ENCODE results near the gene MTCL1.

The MTCL1 gene

GRCh38 chr18:8874872-8875271 is 169.5 kb downstream of the MTCL1 start:
- no peak for DNase-seq

- no peak for DNase-seq
Measured at GRCh38 chr18:8876887-8877286, 171.5 kb downstream of the MTCL1 start.

- DNase-seq, result no peak
Measured at GRCh38 chr18:8881103-8881502, 175.7 kb downstream of the MTCL1 start.
